HepG2 (cell line): ENCODE results near the gene EIF4EBP3. TPM values are rescaled to one million over a fixed set of nuclear protein-coding genes. Genes with fewer than 3 reads are reported as not detected.

Experiments used
- ARNT2 ChIP-seq: sonication (generic); formaldehyde crosslinking; IDR thresholded peaks from 2 replicates; pipeline ENCODE4 v1.8.0; 2022; ENCODE audit warnings: mild to moderate bottlenecking, low read depth, missing genetic modification reagents, moderate library complexity
- KAT8 ChIP-seq: IDR thresholded peaks from 2 replicates; pipeline ENCODE4 v1.6.1; 2016; ENCODE audit warnings: missing genetic modification reagents, missing compliant biosample characterization
- SMAD9 ChIP-seq: sonication (generic); formaldehyde crosslinking; IDR thresholded peaks from 2 replicates; pipeline ENCODE4 v1.5.1; 2020; ENCODE audit warnings: mild to moderate bottlenecking, missing genetic modification reagents
- ZNF407 ChIP-seq: sonication (generic); formaldehyde crosslinking; IDR thresholded peaks from one replicate; pipeline ENCODE4 v1.5.1; 2020; ENCODE audit warnings: mild to moderate bottlenecking, missing genetic modification reagents; ENCODE audit errors: not compliant biosample characterization
- polyA plus RNA-seq, 8 experiments: library from polyadenylated mRNA; depleted of rRNA in 3 of 8; stranded (reverse) in 7 of 8; unstranded in 1 of 8; fragments of >200 nt; fragmentation: Illumina TruSeq in 4 of 8; extraction: Trizol in 4 of 8; gene quantifications; 2 replicates each; pipeline versions ENCODE4 v1.2.1 to v1.2.3, GENCODE V29; 2011 to 2016; ENCODE audit warnings: low read depth in 4 of 8, missing spikeins in 1 of 8, mixed read lengths in 1 of 8; ENCODE audit not compliant: insufficient read depth in 1 of 8
- total RNA-seq, 5 experiments: library from RNA; depleted of rRNA; stranded (reverse); fragments of >200 nt; fragmentation: Illumina TruSeq; extraction: Trizol; gene quantifications; 2 replicates each; pipeline ENCODE4 v1.2.3, GENCODE V29; 2016; ENCODE audit warnings: low read depth in 1 of 5

EIF4EBP3 gene
- total and polyA plus RNA-seq, 2 of the 13 experiments (the other 11 are each of a cell fraction or from before 2014, with no cell fraction given): 0.61 to 1.7 TPM

- no peak for TF ChIP-seq ZNF407
- no peak for TF ChIP-seq ARNT2 (CRISPR knock-in tag)
- no peak for TF ChIP-seq KAT8
- no peak for TF ChIP-seq SMAD9 (CRISPR knock-in tag)
Observed at GRCh38 chr5:140565024-140565779, 17.7 kb downstream of the EIF4EBP3 start (continued).
